GM21529 (cell line): ENCODE data around the gene ARID1B.

Experiments
- ATAC-seq: cut with Tn5 transposase; IDR thresholded peaks from one replicate; pipeline ENCODE4 v1.9.1; 2021; ENCODE audit not compliant: unreplicated experiment

The ARID1B gene

GRCh38 chr6:156955494-156956183, 178.5 kb downstream of the ARID1B start:
- ATAC-seq: no peak

GRCh38 chr6:156956286-156956685, 179.1 kb downstream of the ARID1B start:
- no peak for ATAC-seq

DNA sequence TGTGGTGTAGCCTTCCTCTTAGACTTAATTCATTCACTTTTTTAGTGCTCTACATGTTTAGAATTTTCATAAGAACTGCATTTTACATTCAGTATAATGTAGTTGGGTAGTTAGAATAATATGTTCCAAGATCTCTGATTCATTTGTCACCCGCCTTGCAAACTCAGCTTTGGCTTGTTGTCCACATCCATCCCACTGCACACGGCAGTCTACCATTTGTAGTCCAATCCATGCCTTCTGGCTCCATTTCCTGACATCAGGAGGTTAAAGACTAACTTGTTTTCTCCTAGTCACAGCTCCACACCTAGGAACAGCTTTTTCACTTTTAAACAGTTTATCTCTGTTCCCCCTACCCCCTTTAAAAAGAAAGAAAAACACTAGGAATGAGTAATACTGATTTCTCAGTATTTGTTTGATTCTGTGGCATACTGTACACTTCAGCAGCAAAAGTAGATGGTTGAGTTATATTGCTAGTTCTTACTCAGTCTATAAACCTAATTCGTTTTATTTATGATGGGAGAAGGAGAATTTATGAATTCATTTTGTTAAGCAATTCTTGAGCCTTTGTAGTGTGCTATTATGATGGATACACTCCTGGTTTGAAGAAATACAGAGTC, 180.9 kb downstream of the ARID1B start:
- peak; percentile 74 for ATAC-seq

GRCh38 chr6:156960525-156960924, 183.3 kb downstream of the ARID1B start:
- ATAC-seq: no peak

GRCh38 chr6:156961282-156961892, 184.2 kb downstream of the ARID1B start:
- ATAC-seq: no peak

DNA sequence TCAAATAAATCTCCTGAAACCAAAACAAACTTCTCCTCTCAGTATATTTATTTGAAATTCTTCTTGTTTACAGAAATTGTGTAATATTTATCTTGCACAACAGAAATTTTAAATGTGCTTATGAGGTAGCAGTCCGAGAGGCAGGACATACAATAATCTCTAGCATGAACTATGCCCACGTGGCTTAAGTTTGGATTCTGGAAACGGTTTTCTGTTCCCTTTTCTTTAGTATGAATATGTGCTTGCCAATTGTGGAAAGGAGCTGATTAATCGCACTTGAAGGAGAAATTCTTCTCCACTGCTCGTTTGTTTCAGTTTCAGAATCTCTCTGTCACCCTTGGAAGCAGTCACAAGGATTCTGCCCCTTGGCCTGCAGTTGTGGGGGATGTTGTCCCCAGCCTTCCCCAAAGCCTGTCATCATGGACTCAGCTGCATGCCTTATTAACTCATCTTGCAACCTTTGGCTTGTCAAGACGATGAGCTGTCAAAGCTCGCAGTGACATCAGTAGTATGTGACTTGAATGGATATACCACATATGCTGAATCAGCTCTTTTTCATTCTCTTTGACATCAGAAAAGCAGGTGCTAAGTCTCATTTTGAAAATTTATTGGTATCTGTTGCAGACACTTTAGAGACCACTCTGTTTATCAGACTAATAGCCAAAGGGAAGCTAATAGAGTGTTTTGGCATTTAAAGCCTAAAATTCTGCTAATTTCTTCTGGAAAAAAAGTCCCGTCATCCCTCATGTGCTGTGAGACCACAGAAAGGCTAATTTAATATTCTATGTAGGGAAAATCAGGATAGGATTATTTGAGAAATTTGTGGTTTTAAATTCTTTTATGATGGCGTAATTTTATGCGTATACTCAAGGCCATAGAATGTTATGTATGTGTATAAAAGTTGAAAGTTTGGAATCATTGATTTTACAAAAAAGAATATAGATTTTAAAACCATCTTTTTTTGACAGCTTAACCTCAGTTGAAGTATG, 186.8 kb downstream of the ARID1B start:
- ATAC-seq: peak; percentile 49

DNA sequence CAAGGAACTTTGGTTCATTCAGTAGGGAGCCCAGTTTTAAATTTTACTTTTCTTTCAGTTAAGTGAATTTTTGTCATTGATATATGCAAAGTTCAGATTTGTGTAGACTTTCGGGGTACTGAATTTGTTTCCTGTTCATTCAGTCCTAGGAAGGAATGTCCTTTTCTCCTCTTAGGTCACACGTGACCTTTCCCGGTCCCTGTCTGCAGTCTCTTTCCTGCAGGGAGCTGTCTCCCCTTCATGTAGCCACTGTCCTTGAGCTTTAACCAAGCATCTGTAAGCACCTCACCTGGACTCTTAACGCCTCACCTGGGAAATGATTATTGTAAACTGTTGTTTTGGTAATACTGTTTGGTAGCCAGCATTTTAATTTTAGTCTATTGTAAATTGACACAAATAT, 190.7 kb downstream of the ARID1B start:
- ATAC-seq: no peak

GRCh38 chr6:156969233-156969632, 192.1 kb downstream of the ARID1B start:
- ATAC-seq: no peak

DNA sequence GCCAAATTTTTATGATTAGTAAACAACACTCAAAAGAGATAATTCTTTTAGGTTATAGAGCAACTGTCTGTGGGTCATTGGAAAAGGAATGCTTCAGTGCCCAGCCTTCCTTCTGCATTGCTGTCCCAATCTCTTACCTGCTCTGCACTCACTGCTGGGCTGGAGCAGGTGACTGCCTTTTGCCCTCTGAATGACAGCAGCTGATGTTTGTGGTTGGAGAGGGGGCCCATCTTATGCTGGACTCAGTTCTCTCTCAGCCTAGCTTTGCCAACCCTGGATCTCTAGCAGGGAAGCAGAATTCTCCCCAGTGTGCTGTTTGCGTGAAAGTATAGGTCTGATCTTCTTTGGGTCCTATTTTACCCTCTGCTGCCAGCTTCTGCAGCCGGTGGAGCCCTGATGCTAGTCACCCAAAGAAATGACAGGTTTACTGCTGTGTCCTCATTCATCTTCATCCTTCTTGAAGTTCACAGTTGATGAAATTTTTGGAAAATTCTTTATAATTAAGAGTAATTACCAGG, 193.5 kb downstream of the ARID1B start:
- ATAC-seq: no peak

DNA sequence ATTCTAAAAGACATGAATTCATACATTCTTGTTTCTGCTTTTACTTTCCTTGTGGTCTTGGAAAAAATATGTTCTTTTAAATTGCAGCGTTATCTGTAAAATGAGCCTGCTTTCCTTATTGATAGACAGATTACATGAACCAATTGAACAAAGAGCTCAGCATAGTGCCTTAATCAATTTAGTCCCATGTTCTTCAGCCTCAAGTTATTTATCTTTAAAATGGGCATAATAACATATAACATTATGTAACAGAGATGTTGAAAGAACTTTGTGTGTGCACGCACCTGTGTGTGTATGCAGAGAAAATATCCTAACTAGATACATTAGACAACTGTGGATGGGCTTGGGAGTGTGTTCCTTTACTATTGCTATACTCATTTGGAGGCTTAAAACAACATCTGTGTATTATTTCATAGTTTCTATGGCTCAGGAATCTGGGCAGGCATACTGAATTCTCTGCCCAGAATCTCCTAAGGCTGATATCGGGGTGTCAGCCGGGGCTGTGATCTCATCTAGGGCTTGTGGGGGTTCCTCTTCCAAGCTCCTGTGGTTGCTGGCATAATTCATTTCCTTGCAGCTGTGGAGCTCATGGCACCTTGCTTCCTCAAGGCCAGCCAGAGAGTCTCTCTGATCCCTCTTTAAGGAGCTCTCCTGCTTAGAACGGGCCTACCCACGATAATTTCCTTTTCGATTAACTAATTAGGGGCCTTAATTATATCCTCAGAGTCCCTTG, 194.1 kb downstream of the ARID1B start:
- ATAC-seq: no peak

GRCh38 chr6:156972145-156972544, 195.0 kb downstream of the ARID1B start:
- no peak for ATAC-seq

- ATAC-seq: no peak
Measured at GRCh38 chr6:156974830-156975261, 197.7 kb downstream of the ARID1B start.

GRCh38 chr6:156975414-156975813, 198.2 kb downstream of the ARID1B start:
- no peak for ATAC-seq

- ATAC-seq: no peak
Measured at GRCh38 chr6:156976216-156977127, 199.3 kb downstream of the ARID1B start.

DNA sequence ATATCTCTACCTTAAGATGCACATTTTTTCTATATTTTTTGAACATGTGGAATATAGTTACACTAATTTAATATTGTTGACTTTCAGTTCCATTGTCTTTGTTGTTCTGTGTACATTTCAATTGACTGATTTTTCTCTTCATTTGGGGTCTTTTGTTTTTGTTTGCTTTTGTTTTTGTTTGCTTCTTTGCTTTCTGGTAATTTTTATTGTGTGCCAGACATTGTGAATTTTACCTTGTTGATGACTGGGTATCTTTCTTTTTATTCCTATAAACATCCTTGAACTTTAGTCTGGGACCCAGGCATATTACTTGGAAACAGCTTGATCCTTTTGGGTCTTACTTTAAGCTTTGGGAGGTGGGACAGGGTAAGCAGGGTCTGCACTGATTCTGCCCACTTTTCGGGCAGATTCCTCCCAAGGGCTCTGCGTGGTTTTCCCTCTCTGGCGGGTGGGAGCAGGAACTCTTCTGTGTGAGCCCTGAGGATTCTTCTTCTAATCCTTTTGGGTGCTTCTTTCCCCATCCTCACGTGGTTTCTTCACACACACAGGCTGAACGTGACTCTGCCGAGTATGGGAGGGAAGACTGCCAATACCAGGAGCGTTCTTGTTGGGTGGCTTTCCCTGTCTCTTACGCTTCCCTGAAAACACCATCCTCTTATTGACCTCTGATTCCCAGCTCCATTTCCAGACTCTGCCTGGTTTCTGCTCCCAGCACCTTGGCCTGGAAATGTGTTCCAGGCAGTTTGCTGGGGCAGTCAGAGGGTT, 200.5 kb downstream of the ARID1B start:
- no peak for ATAC-seq

DNA sequence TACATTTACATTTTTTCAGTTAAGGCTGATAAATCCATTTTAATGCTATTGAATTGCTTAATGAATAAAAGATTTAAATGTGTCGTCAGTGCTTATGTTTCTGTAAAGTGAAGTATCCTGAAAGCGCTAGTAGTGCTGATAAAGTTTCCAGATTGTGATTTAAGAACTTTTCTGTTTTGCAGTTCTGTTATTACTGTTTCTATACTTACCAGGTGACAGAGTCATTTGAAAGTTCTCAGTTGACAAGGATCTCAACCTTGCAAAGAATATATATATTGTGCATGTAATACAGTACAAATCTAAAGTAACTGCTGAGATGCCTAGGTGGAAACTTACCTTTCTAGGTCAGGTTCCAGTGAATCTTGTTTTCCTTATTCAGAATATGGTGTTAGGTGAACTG, 201.8 kb downstream of the ARID1B start:
- ATAC-seq: peak; percentile 63

GRCh38 chr6:156980515-156980914, 203.3 kb downstream of the ARID1B start:
- no peak for ATAC-seq

- no peak for ATAC-seq
Measured at GRCh38 chr6:156980948-156981347, 203.8 kb downstream of the ARID1B start.
